Nephron (organoid): ENCODE measurements around the gene AMZ1.

ENCODE experiments used
- H3K27ac Mint-ChIP-seq, 3 experiments: 2 replicates each; pipeline ENCODE4 v1.8.0; 2020; ENCODE audit warnings: mixed read lengths in 3 of 3, mild to moderate bottlenecking in 2 of 3, moderate library complexity in 1 of 3
- H3K27me3 Mint-ChIP-seq: 2 replicates; pipeline ENCODE4 v1.8.0; 2021; ENCODE audit warnings: low read depth, mild to moderate bottlenecking, moderate library complexity, mixed read lengths
- H3K36me3 Mint-ChIP-seq: 2 replicates; pipeline ENCODE4 v1.8.0; 2020; ENCODE audit warnings: low read depth, mixed read lengths
- H3K4me1 Mint-ChIP-seq: 2 replicates; pipeline ENCODE4 v1.8.0; 2020; ENCODE audit warnings: mixed read lengths
- H3K4me3 Mint-ChIP-seq, 3 experiments: 2 replicates each; pipeline ENCODE4 v1.8.0; 2020; ENCODE audit warnings: mild to moderate bottlenecking in 3 of 3, mixed read lengths in 3 of 3, moderate library complexity in 2 of 3
- H3K9me3 Mint-ChIP-seq: 2 replicates; pipeline ENCODE4 v1.8.0; 2020; ENCODE audit warnings: mixed read lengths
- TF ChIP-seq, protein P1 (sequence below), 3 experiments: fragments of 200-600 bp; sonication (generic); IDR thresholded peaks; one replicate each; pipeline ENCODE4 v1.5.0; 2021; ENCODE audit warnings: antibody characterized with exemption in 3 of 3; ENCODE audit not compliant: unreplicated experiment in 3 of 3

Gene AMZ1

GRCh38 chr7:2730846-2731770, 43.1 kb downstream of the AMZ1 start:
- Mint-ChIP-seq H3K27me3 (no peaks in the 10 kb centered on the region), H3K4me1 (peaks cover 76% of the 10 kb centered on the region), H3K4me3 (no peak overlapping the region), H3K27ac (peak overlapping the region in 1 of 3 experiments; percentile 85), H3K36me3 (peaks cover 50% of the 10 kb centered on the region), H3K9me3 (no peaks in the 10 kb centered on the region)
- TF ChIP-seq, protein P1, sequence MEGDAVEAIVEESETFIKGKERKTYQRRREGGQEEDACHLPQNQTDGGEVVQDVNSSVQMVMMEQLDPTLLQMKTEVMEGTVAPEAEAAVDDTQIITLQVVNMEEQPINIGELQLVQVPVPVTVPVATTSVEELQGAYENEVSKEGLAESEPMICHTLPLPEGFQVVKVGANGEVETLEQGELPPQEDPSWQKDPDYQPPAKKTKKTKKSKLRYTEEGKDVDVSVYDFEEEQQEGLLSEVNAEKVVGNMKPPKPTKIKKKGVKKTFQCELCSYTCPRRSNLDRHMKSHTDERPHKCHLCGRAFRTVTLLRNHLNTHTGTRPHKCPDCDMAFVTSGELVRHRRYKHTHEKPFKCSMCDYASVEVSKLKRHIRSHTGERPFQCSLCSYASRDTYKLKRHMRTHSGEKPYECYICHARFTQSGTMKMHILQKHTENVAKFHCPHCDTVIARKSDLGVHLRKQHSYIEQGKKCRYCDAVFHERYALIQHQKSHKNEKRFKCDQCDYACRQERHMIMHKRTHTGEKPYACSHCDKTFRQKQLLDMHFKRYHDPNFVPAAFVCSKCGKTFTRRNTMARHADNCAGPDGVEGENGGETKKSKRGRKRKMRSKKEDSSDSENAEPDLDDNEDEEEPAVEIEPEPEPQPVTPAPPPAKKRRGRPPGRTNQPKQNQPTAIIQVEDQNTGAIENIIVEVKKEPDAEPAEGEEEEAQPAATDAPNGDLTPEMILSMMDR (IDR thresholded peaks at IDR 0.05; ENCODE audit: unreplicated experiment in 3 of 3), result no peak

GRCh38 chr7:2732388-2732787, 44.4 kb downstream of the AMZ1 start:
- no peak overlapping the region for H3K27ac Mint-ChIP-seq
- no peak overlapping the region for H3K4me3 Mint-ChIP-seq
- no peaks in the 10 kb centered on the region for H3K9me3 Mint-ChIP-seq
- H3K4me1 Mint-ChIP-seq, result peaks cover 84% of the 10 kb centered on the region
- H3K36me3 Mint-ChIP-seq, result peaks cover 50% of the 10 kb centered on the region
- TF ChIP-seq, protein P1 (IDR thresholded peaks at IDR 0.05; ENCODE audit: unreplicated experiment in 3 of 3), result no peak
- H3K27me3 Mint-ChIP-seq, result no peaks in the 10 kb centered on the region

GRCh38 chr7:2732959-2733584, 45.1 kb downstream of the AMZ1 start:
- Mint-ChIP-seq H3K4me1 (peaks cover 88% of the 10 kb centered on the region), H3K9me3 (no peaks in the 10 kb centered on the region), H3K36me3 (peaks cover 49% of the 10 kb centered on the region), H3K4me3 (no peak overlapping the region), H3K27ac (peak overlapping the region; percentile 4 to 28 (median 4)), H3K27me3 (no peaks in the 10 kb centered on the region)
- TF ChIP-seq, protein P1 (IDR thresholded peaks at IDR 0.05; ENCODE audit: unreplicated experiment in 3 of 3), result no peak

DNA sequence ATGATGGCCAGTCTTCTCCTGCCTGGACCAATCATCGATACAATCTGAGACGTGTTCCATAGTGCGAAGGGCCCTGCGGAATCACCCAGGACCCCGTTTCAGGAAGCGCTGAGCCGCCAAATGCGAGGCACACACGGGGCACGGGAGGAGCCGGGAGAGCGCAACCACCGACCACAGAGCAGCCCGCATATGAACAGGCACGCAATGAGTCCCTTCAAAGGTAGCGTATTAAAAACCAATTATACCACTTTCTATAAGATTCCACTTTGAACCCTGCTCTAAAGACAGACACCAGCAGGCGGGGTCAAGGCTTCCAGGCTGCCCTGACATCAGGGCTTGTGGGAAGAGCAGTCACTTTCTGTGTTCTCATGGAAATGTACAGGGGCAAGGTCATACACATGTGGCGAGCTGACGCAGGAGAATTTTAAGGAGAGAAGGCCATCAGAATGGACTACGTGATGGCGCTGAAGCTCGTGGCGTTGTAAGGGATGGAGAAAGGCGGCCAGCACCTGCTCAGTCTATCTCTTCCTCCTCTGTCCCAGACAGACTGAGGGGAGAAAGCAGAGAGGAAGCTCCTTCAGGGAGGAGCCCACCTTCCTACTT, 46.2 kb downstream of the AMZ1 start:
- TF ChIP-seq, protein P1 (IDR thresholded peaks at IDR 0.05; ENCODE audit: unreplicated experiment in 3 of 3), result no peak
- H3K4me3 Mint-ChIP-seq, result no peak overlapping the region
- H3K27me3 Mint-ChIP-seq, result no peaks in the 10 kb centered on the region
- peaks cover 49% of the 10 kb centered on the region for H3K36me3 Mint-ChIP-seq
- peaks cover 84% of the 10 kb centered on the region for H3K4me1 Mint-ChIP-seq
- no peaks in the 10 kb centered on the region for H3K9me3 Mint-ChIP-seq
- H3K27ac Mint-ChIP-seq, result peak overlapping the region in 2 of 3 experiments; percentile 1 to 2

- peak overlapping the region in 1 of 3 experiments; percentile 33 for H3K27ac Mint-ChIP-seq
- no peaks in the 10 kb centered on the region for H3K27me3 Mint-ChIP-seq
- no peaks in the 10 kb centered on the region for H3K9me3 Mint-ChIP-seq
- peaks cover 78% of the 10 kb centered on the region for H3K4me1 Mint-ChIP-seq
- peaks cover 47% of the 10 kb centered on the region for H3K36me3 Mint-ChIP-seq
- H3K4me3 Mint-ChIP-seq, result peak overlapping the region in 1 of 3 experiments; percentile 32
- TF ChIP-seq, protein P1 (IDR thresholded peaks at IDR 0.05; ENCODE audit: unreplicated experiment in 3 of 3), result no peak
Measured at GRCh38 chr7:2734751-2735571, 47.0 kb downstream of the AMZ1 start.
